Activated CD8-positive, alpha-beta memory T cell treated with anti-CD3 and anti-CD28 coated beads for 36 hours (primary cell): ENCODE data around the gene CDCA3. TPM values are rescaled to one million over a fixed set of nuclear protein-coding genes. Genes with fewer than 3 reads are reported as not detected.

ENCODE experiments used
- CTCF ChIA-PET: fragments of 350-600 bp; sonication (Branson Sonifier 250); formaldehyde crosslinking; loops from one replicate; lab custom pipeline; 2021; ENCODE audit warnings: antibody characterized with exemption; lab: Charles Lee
- POLR2A ChIA-PET: fragments of 350-600 bp; sonication (Branson Sonifier 250); formaldehyde crosslinking; loops from one replicate; lab custom pipeline; 2021; ENCODE audit warnings: antibody characterized with exemption; lab: Charles Lee
- total RNA-seq, 2 experiments: library from RNA; stranded (reverse); gene quantifications; one replicate each; pipeline ENCODE4 v1.2.3, GENCODE V29; 2021

Gene CDCA3
- total RNA-seq, 2 experiments from 2014 or later, result 50.0 to 53.1 TPM

- ChIA-PET POLR2A (no interaction called here), CTCF (interaction anchor here (0.6 to 9.6 kb wide), 3 partner anchors 36 to 289 kb away, joined by 3 to 91 read pairs (median 3); partner anchors contain the start of gene MLF2)
Observed at GRCh38 chr12:6820166-6820565, 30.9 kb downstream of the CDCA3 start.

- ChIA-PET CTCF (interaction anchor here (0.6 to 1.3 kb wide), 3 partner anchors 35 to 289 kb away, joined by 3 read pairs; no protein-coding TSS in a partner anchor), POLR2A (no interaction called here)
Observed at GRCh38 chr12:6819106-6820030, 31.7 kb downstream of the CDCA3 start.

GRCh38 chr12:6818645-6819044, 32.4 kb downstream of the CDCA3 start:
- CTCF ChIA-PET, result interaction anchor here (1.1 kb wide), 1 partner anchor 52 kb away, joined by 3 read pairs; no protein-coding TSS in a partner anchor
- POLR2A ChIA-PET, result no interaction called here

GRCh38 chr12:6818222-6818621, 32.9 kb downstream of the CDCA3 start:
- ChIA-PET CTCF (interaction anchor here (1.1 kb wide), 1 partner anchor 51 kb away, joined by 3 read pairs; no protein-coding TSS in a partner anchor), POLR2A (no interaction called here)

GRCh38 chr12:6817662-6818157, 33.4 kb downstream of the CDCA3 start:
- POLR2A ChIA-PET, result no interaction called here
- CTCF ChIA-PET, result no interaction called here

- ChIA-PET POLR2A (no interaction called here), CTCF (no interaction called here)
Observed at GRCh38 chr12:6817098-6817497, 34.0 kb downstream of the CDCA3 start.

- CTCF ChIA-PET, result no interaction called here
- POLR2A ChIA-PET, result no interaction called here
Observed at GRCh38 chr12:6816598-6816997, 34.5 kb downstream of the CDCA3 start.

- POLR2A ChIA-PET, result no interaction called here
- CTCF ChIA-PET, result interaction anchor here (0.9 to 3.5 kb wide), 3 partner anchors 13 to 121 kb away, joined by 3 to 13 read pairs (median 4); no protein-coding TSS in a partner anchor
Observed at GRCh38 chr12:6813363-6813762, 37.7 kb downstream of the CDCA3 start.

GRCh38 chr12:6810758-6811157, 40.3 kb downstream of the CDCA3 start:
- POLR2A ChIA-PET, result no interaction called here

GRCh38 chr12:6809056-6809455, 42.0 kb downstream of the CDCA3 start:
- POLR2A ChIA-PET, result no interaction called here

More at GRCh38 chr12:6810758-6811157, 40.3 kb downstream of the CDCA3 start:
- CTCF ChIA-PET, result interaction anchor here (0.5 to 1.0 kb wide), 5 partner anchors 9 to 44 kb away, joined by 3 to 6 read pairs (median 3); no protein-coding TSS in a partner anchor

GRCh38 chr12:6807170-6807569, 43.9 kb downstream of the CDCA3 start:
- CTCF ChIA-PET, result interaction anchor here (1.3 kb wide), 1 partner anchor 14 kb away, joined by 3 read pairs; no protein-coding TSS in a partner anchor

More at GRCh38 chr12:6809056-6809455, 42.0 kb downstream of the CDCA3 start:
- CTCF ChIA-PET, result interaction anchor here (1.2 to 1.5 kb wide), 2 partner anchors 14 to 42 kb away, joined by 5 read pairs; partner anchors contain the start of gene PTMS

GRCh38 chr12:6799147-6799546, 51.9 kb downstream of the CDCA3 start:
- ChIA-PET CTCF (no interaction called here), POLR2A (no interaction called here)

More at GRCh38 chr12:6807170-6807569, 43.9 kb downstream of the CDCA3 start:
- POLR2A ChIA-PET, result no interaction called here

Other genes starting within 250 kb of the CDCA3 start
- gene CHD4, start 243.9 kb downstream of the CDCA3 start, total RNA-seq, result 100 to 1,000 TPM; 276 to 283 TPM
- 1 to 10 TPM; 8.3 to 9.0 TPM for gene LPAR5, start 215.3 kb downstream of the CDCA3 start, total RNA-seq
- under 1 TPM; 0.88 to 0.95 TPM for gene ACRBP, start 203.9 kb downstream of the CDCA3 start, total RNA-seq
- gene ING4, start 188.2 kb downstream of the CDCA3 start, total RNA-seq, result 10 to 100 TPM; 10.8 to 13.3 TPM
- gene ZNF384, start 161.9 kb downstream of the CDCA3 start, total RNA-seq, result 10 to 100 TPM; 59.3 to 59.8 TPM
- under 1 TPM; 0.55 to 0.80 TPM for gene PIANP, start 150.5 kb downstream of the CDCA3 start, total RNA-seq
- 10 to 100 TPM; 43.5 to 46.1 TPM for gene COPS7A, start 127.2 kb downstream of the CDCA3 start, total RNA-seq
- 100 to 1,000 TPM; 144 to 150 TPM for gene MLF2, start 98.1 kb downstream of the CDCA3 start, total RNA-seq
- 10 to 100 TPM; 87.1 to 97.7 TPM for gene PTMS, start 84.9 kb downstream of the CDCA3 start, total RNA-seq
- gene LAG3, start 78.8 kb downstream of the CDCA3 start, total RNA-seq, result 100 to 1,000 TPM; 324 to 331 TPM
- gene CD4, start 61.8 kb downstream of the CDCA3 start, total RNA-seq, result 1 to 10 TPM; 1.4 to 1.6 TPM
- under 1 TPM; 0.21 to 0.44 TPM for gene GPR162, start 29.5 kb downstream of the CDCA3 start, total RNA-seq
- 1 to 10 TPM; 1.8 TPM for gene P3H3, start 22.9 kb downstream of the CDCA3 start, total RNA-seq
- gene GNB3, start 10.4 kb downstream of the CDCA3 start, total RNA-seq, result under 1 TPM; 0.32 to 0.63 TPM
- gene USP5, start 864 bp upstream of the CDCA3 start, total RNA-seq, result 100 to 1,000 TPM; 151 to 152 TPM
- gene TPI1, start 16.2 kb upstream of the CDCA3 start, total RNA-seq, result 1,000 to 10,000 TPM; 1,928 to 1,984 TPM
- gene SPSB2, start 22.0 kb upstream of the CDCA3 start, total RNA-seq, result 1 to 10 TPM; 3.3 to 4.6 TPM
- 1 to 10 TPM; 3.1 to 6.0 TPM for gene LRRC23, start 53.5 kb upstream of the CDCA3 start, total RNA-seq
- 100 to 1,000 TPM; 171 to 175 TPM for gene ENO2, start 63.3 kb upstream of the CDCA3 start, total RNA-seq
- 10 to 100 TPM; 44.1 to 44.3 TPM for gene ATN1, start 76.7 kb upstream of the CDCA3 start, total RNA-seq
- gene RNU7-1, start 92.5 kb upstream of the CDCA3 start, total RNA-seq, result not detected
- gene C12orf57, start 92.7 kb upstream of the CDCA3 start, total RNA-seq, result 100 to 1,000 TPM; 234 to 239 TPM
- gene PTPN6, start 100.1 kb upstream of the CDCA3 start, total RNA-seq, result 100 to 1,000 TPM; 436 to 441 TPM
- 100 to 1,000 TPM; 509 to 511 TPM for gene PHB2, start 119.4 kb upstream of the CDCA3 start, total RNA-seq
- 100 to 1,000 TPM; 152 to 162 TPM for gene EMG1, start 119.6 kb upstream of the CDCA3 start, total RNA-seq
- 10 to 100 TPM; 26.1 TPM for gene LPCAT3, start 167.2 kb upstream of the CDCA3 start, total RNA-seq
- gene C1S, start 209.4 kb upstream of the CDCA3 start, total RNA-seq, result 1 to 10 TPM in 1 of 2 experiments, under 1 TPM in 1; 0.65 to 1.0 TPM
- gene C1R, start 241.2 kb upstream of the CDCA3 start, total RNA-seq, result 1 to 10 TPM in 1 of 2 experiments, under 1 TPM in 1; 0.84 to 1.2 TPM